ENCODE results near the gene MYH15. TPM values are rescaled to one million over a fixed set of nuclear protein-coding genes. Genes with fewer than 3 reads are reported as not detected.

The MYH15 gene
- total and polyA plus RNA-seq, 2 of the 4 experiments (the other 2 are of a cell fraction), result 0.10 to 0.36 TPM

DNA sequence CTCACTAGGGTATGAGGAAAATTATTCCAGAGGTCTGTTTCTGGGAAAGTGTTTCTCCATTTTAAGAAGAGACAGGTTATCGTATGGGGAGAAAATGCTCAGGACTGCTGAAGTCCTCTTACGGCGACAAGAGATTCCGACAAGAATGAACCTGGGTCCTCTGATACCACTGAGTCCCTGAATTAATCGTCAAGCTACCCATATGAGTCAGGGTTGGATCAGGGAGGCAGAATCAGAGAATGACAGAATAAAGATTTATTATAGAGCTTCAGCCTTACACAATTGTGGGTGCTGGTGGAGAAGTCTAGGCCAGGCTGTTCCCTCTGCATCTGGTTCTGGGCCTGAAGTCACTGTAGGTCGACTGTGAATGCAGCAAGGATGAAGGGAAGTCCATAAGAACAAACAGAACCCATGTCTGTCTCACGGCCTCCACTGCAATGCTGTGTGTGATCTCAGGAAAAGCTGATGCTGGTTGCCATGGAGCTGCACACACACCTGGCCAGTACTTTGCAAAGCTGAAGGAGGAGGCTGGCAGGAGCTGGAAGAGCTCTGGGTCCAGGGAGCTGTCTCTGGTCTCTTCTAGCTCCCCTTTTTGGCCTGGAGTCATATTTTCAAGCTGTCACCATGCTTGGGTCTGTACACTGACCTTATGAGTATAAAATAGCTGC is 130.1 kb downstream of the MYH15 start:
- ATAC-seq (ENCODE audit: low read depth), result no peak

More for the DNA sequence above, 130.1 kb downstream of the MYH15 start:
- Histone ChIP-seq H2AK9ac (replicated peaks; ENCODE audit: low read depth, low read length, poor library complexity) (no peak overlapping the region), H2BK15ac (ENCODE audit: low read depth, low read length) (no peak overlapping the region), H3K14ac (replicated peaks; ENCODE audit: low read depth, low read length) (no peak overlapping the region), H4K91ac (ENCODE audit: insufficient read depth, low read depth, low read length) (no peak overlapping the region), H3K4ac (ENCODE audit: low read depth, low read length) (no peak overlapping the region), H2AK5ac (ENCODE audit: low read depth, low read length) (no peak overlapping the region), H2BK5ac (ENCODE audit: low read depth, low read length, poor library complexity, severe bottlenecking) (no peak overlapping the region), H3K4me2 (ENCODE audit: low read depth, low read length) (no peak overlapping the region), H2BK120ac (ENCODE audit: low read depth, low read length) (no peak overlapping the region), H3K27ac (ENCODE audit: insufficient read depth, low read length) (no peak overlapping the region), H3K36me3 (ENCODE audit: control insufficient read depth, insufficient read depth, low read length) (no peaks in the 10 kb centered on the region), H4K20me1 (ENCODE audit: insufficient read depth, low read length) (no peaks in the 10 kb centered on the region), H3K4me1 (ENCODE audit: control insufficient read depth, insufficient read depth, low read length) (no peaks in the 10 kb centered on the region), H3K9me3 (ENCODE audit: control insufficient read depth, insufficient read depth, low read length) (no peaks in the 10 kb centered on the region), H3K23ac (ENCODE audit: low read depth, low read length) (no peak overlapping the region), H3K79me1 (ENCODE audit: low read depth in 1 of 2, low read length in 2 of 2) (no peaks in the 10 kb centered on the region), H3K9ac (ENCODE audit: low read depth, low read length) (no peak overlapping the region), H3K56ac (ENCODE audit: extremely low read depth, insufficient read depth, low read length) (no peak overlapping the region), H4K5ac (ENCODE audit: low read depth, low read length) (no peak overlapping the region), H3K9me1 (ENCODE audit: insufficient read depth, low read length) (no peaks in the 10 kb centered on the region), H3K18ac (ENCODE audit: low read depth, low read length) (no peak overlapping the region), H2BK20ac (ENCODE audit: low read depth, low read length) (no peak overlapping the region), H2AFZ (replicated peaks; ENCODE audit: low read length, poor library complexity) (no peak overlapping the region), H3K4me3 (ENCODE audit: insufficient read depth, low read depth, low read length) (no peak overlapping the region), H4K8ac (ENCODE audit: low read depth in 2 of 2, low read length in 2 of 2) (no peak overlapping the region), H3K27me3 (ENCODE audit: control insufficient read depth, insufficient read depth, low read length) (no peaks in the 10 kb centered on the region)
- ChIA-PET CTCF (interaction anchor here (1.2 kb wide), 1 partner anchor 98 kb away, joined by 3 read pairs; no protein-coding TSS in a partner anchor), POLR2A (ENCODE audit: unreplicated experiment) (no interaction called here)
- intact Hi-C loops (cut with micrococcal nuclease) (no loop called here), dilution Hi-C loops (cut with HindIII; ENCODE audit: low sequenced_read_pairs, unreplicated experiment) (no loop called here), in situ Hi-C loops (cut with MboI; ENCODE audit: low sequenced_read_pairs) (no loop called here)
- no peak for DNase-seq
- 85% methylated on average over 4 of the region's 7 CpGs; no CpG with 5 or more reads in 1 of the 2 experiments for WGBS, 2 experiments (ENCODE audit: extremely low coverage in 2 of 2, insufficient read length in 1 of 2)
- no TSS peak for BruUV-seq (replicated peaks)
- no peak for TF ChIP-seq MXI1 (IDR thresholded peaks at IDR 0.05; ENCODE audit: borderline replicate concordance, low read depth, low read length)
- no peak for TF ChIP-seq BHLHE40 (IDR thresholded peaks at IDR 0.05; ENCODE audit: low read depth, low read length)
- no peak for TF ChIP-seq FOS (IDR thresholded peaks at IDR 0.05; ENCODE audit: low read depth, low read length)
- TF ChIP-seq, protein P1, sequence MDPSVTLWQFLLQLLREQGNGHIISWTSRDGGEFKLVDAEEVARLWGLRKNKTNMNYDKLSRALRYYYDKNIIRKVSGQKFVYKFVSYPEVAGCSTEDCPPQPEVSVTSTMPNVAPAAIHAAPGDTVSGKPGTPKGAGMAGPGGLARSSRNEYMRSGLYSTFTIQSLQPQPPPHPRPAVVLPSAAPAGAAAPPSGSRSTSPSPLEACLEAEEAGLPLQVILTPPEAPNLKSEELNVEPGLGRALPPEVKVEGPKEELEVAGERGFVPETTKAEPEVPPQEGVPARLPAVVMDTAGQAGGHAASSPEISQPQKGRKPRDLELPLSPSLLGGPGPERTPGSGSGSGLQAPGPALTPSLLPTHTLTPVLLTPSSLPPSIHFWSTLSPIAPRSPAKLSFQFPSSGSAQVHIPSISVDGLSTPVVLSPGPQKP (IDR thresholded peaks at IDR 0.05; ENCODE audit: borderline replicate concordance, low read depth, low read length), result no peak
- no peak for TF ChIP-seq SMC3 (IDR thresholded peaks at IDR 0.05; ENCODE audit: low read depth, low read length)
- no peak for TF ChIP-seq RCOR1 (IDR thresholded peaks at IDR 0.05; ENCODE audit: insufficient replicate concordance, low read length)
- no peak for TF ChIP-seq CHD1 (IDR thresholded peaks at IDR 0.05; ENCODE audit: low read depth, low read length)
- TF ChIP-seq, protein P2, sequence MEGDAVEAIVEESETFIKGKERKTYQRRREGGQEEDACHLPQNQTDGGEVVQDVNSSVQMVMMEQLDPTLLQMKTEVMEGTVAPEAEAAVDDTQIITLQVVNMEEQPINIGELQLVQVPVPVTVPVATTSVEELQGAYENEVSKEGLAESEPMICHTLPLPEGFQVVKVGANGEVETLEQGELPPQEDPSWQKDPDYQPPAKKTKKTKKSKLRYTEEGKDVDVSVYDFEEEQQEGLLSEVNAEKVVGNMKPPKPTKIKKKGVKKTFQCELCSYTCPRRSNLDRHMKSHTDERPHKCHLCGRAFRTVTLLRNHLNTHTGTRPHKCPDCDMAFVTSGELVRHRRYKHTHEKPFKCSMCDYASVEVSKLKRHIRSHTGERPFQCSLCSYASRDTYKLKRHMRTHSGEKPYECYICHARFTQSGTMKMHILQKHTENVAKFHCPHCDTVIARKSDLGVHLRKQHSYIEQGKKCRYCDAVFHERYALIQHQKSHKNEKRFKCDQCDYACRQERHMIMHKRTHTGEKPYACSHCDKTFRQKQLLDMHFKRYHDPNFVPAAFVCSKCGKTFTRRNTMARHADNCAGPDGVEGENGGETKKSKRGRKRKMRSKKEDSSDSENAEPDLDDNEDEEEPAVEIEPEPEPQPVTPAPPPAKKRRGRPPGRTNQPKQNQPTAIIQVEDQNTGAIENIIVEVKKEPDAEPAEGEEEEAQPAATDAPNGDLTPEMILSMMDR (conservative IDR thresholded peaks at IDR 0.05; ENCODE audit: low read depth, low read length), result no peak
- TF ChIP-seq NFE2L2 (IDR thresholded peaks at IDR 0.05; ENCODE audit: low read depth, low read length), result no peak
- TF ChIP-seq RAD21 (IDR thresholded peaks at IDR 0.05; ENCODE audit: low read length), result no peak
- TF ChIP-seq RFX5 (IDR thresholded peaks at IDR 0.05; ENCODE audit: low read depth, low read length), result no peak
- TF ChIP-seq, protein P3, sequence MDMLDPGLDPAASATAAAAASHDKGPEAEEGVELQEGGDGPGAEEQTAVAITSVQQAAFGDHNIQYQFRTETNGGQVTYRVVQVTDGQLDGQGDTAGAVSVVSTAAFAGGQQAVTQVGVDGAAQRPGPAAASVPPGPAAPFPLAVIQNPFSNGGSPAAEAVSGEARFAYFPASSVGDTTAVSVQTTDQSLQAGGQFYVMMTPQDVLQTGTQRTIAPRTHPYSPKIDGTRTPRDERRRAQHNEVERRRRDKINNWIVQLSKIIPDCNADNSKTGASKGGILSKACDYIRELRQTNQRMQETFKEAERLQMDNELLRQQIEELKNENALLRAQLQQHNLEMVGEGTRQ (IDR thresholded peaks at IDR 0.05; ENCODE audit: low read depth, low read length), result no peak
- no peak for TF ChIP-seq POLR2A (IDR thresholded peaks at IDR 0.05; ENCODE audit: low read depth, low read length)
- no peak for TF ChIP-seq MAFK (IDR thresholded peaks at IDR 0.05; ENCODE audit: low read depth, low read length)
- TF ChIP-seq MAZ (IDR thresholded peaks at IDR 0.05; ENCODE audit: borderline replicate concordance, low read depth, low read length), result no peak
- TF ChIP-seq CEBPB (IDR thresholded peaks at IDR 0.05; ENCODE audit: low read depth, low read length), result no peak

Data from IMR-90 (cell line).